Activated T-cell treated with anti-CD3 and anti-CD28 coated beads for 48 hours (primary cell): ENCODE results near the gene ARHGAP6.

Experiments
- DNase-seq: peaks from one replicate; pipeline ENCODE4 v3.0.0-alpha.2; 2020; ENCODE audit warnings: low read depth

The ARHGAP6 gene

GRCh38 chrX:11108253-11108941 lies 557.3 kb downstream of the ARHGAP6 start:
- no peak for DNase-seq

GRCh38 chrX:11105080-11105479 lies 560.6 kb downstream of the ARHGAP6 start:
- no peak for DNase-seq

GRCh38 chrX:11103751-11104150 lies 562.0 kb downstream of the ARHGAP6 start:
- DNase-seq: no peak

- DNase-seq: no peak
Observed at GRCh38 chrX:11103006-11103405, 562.7 kb downstream of the ARHGAP6 start.

GRCh38 chrX:11100281-11101035 lies 565.3 kb downstream of the ARHGAP6 start:
- no peak for DNase-seq

- DNase-seq: no peak
Observed at GRCh38 chrX:11099465-11099864, 566.3 kb downstream of the ARHGAP6 start.

GRCh38 chrX:11097933-11098332 lies 567.8 kb downstream of the ARHGAP6 start:
- DNase-seq: no peak

GRCh38 chrX:11089802-11090201 lies 575.9 kb downstream of the ARHGAP6 start:
- no peak for DNase-seq
